ENCODE measurements around the gene TFDP2.
A peak's percentile ranks its signal among the peaks of the same experiment; 100 is the strongest.
"Not testable (repeated sequence)": the region's sequence is repeated elsewhere in the genome, so short reads cannot be mapped to it uniquely, and the experiment has no call there.

Gene TFDP2

DNA sequence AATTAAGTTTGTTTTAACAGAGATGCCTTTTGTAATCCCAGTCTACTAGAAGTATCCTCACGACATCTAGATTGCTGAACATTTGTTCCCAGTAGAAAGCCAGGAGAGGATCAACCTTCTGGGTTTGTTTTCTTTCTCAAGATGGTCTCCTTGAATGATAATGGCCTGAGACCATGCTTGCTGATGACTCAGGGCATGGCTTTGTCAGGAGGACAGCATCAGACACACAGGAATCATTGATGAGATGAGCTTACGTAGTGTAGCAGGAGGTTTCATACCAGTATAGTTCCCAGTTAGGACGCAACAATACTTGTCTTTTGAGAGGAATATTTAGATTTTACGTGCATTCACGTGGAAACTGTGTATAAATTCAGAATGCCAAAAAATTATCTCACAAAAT is 234.3 kb downstream of the TFDP2 start:
- DNase-seq: no peak

DNA sequence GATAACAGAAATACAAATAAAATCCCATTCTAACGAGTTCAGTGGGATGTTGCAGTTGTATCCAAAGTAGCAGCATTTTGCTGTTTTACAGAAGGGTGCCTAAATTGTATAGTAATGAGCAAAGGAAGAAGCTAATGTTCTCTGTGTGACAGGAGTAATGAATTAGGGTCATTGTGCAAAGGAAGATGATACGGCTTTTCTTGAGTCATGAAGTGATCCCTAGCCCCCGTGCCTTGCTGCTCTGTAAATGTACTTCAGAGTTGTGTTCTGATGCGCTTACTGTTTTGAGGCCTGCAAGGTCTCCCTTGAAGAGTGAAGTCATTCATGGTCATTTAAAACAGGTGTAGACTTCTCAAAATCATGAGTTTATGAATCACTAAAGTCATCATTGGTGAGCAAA is 235.0 kb downstream of the TFDP2 start:
- DNase-seq: no peak

DNA sequence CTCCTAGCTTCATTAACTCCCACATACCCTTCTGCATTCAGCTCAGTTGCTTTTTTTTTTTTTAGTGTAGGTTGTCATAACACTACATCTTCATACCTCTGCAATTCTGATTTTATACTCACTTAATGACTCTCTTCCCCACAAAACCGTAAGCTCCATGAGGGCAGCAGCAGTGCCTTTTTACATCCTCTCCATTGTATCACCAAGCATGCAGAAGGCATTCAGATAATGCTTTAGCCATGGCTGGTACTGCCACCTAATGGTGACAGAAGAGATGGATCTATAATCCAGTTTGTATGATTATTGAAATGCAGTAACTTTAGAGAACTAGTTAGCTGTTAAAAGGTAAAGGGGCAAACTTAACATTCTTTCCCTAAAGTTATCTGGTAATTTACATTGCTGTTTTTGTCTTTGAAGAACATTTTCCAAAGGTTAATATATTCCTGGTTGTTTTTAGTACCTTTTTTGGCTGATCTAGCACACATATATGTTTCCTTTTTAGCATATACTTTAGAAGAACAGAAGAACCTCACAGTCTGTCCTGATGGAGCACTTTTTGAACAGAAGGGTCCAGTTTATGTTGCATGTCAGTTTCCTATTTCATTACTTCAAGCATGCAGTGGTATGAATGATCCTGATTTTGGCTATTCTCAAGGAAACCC is 236.1 kb downstream of the TFDP2 start:
- peak; percentile 66 for DNase-seq

DNA sequence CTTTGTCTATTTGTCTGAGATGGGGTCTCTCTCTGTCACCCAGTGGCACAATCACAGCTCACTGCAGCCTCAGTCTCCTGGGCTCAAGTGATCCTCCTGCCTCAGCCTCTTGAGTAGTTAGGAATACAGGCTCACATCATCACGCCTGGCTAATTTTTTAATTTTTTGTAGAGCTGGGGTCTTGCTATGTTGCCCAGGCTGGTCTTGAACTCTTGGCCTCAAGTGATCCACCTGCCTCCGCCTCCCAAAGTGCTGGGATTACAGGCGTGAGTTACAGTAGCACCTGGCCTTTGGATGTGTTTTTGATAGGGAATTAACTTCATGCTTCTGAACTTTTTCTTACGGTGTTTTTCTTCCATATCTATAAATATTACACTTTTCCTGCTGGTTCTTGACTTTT is 239.4 kb downstream of the TFDP2 start:
- DNase-seq: not testable (repeated sequence)

DNA sequence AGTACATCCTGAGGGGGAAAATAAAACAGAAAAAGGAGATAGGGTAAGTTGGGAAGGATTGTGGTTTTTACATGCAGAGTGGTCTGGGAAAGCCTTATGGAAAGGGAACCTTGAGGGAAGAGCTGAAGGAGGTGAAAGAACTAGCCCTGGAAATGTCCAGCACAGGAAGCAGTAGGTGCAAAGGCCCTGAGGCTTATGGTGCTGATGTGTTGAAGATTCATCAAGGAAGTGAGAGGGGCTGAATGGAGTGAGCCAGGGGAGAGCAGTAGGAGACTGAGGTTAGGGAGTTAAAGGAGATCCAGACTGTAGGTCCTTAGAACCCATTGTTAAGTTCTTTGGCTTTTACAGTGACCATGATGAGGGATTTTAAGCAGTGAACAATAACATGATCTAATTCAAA is 239.9 kb downstream of the TFDP2 start:
- DNase-seq: no peak

DNA sequence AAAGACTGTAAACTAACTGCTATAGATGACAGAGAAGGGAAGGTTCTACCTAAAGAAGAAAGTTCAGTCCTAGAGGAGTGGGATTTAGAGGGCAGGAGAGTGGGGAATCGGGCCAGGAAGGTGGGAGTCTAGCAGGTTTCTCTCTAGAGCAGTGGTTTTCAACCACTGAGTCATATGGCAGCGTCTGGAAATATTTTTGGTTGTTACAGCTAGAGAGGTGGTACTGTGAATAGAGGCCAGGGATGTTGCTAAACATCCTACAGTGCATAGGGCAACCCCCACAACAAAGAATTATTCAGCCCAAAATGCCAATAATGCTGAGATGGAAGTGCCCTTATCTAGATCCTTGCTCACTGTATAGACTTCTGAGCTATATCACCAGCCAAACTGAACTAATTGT is 244.2 kb downstream of the TFDP2 start:
- DNase-seq: no peak

DNA sequence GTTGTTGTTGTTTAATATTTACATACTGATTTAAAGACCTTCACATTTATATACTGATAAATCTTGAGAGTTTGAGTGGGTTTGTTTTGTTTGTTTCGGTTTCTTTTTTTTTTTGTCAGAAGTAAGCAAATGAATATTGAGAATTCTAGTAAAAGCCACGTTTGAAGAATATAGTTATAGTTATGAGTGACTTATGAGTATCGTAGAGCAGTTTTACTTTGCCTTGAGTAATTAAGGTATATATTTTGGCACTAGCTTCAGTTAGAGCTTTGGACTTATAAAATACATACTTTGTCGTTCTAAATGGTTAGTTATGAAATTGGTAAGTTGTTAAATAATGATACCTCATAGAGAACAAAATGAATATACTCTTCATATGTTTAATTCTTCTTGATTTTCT is 245.1 kb downstream of the TFDP2 start:
- no peak for DNase-seq

DNA sequence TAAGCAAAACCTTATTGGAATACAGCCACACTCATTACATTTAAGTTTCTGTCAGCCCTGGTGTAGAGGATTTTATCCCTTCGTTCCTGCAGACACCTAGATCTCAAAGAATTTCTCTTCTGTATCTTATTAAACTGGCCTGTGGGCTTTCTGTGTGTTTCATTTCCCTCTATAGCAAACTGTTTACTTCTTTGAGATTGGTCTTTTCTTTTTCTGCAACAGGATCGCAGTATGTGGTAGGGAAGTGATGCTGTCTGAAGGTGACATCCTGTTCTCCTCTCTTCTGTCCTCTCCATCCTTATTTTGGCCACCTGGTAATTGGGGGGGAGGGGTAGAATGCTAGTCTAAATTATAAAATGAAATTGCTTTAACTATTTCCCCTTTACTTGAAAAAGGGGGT is 247.4 kb downstream of the TFDP2 start:
- DNase-seq: no peak

DNA sequence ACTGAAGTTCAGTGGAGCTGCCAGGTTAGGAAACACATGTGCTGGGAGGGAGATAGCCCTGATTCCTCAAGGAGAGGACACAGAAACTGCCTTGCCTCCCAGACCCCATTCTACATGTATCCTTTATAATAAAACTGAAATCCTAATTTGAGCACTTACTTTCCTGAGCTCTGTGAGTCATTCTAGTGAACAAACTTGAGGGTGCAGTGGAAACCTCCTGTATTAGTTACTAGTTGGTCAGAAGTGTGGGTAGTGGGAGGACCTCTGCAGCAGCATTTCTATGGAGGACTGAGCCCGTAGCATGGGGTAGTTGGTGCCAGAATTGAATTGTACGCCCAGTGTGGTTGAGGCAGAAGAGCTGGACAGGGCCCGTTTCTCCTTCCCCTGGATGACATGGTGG is 249.0 kb downstream of the TFDP2 start:
- DNase-seq: no peak

DNA sequence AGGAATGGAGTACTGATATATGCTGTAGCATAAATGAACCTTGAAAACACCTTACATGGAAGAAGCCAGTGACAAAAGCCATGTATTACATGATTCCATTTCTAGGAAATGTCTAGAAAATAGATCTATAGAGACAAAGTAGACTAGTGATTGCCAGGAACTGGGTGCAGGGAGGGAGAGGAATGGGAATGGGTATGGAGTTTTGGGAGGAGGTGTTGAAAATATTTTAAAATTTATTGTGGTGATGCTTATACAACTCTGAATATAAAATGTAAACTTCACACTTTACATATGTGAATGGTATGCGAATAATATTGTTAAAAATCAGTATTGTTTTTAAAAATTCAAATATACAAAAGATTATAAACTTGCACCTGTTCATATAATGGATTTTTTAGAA is 250.4 kb downstream of the TFDP2 start:
- no peak for DNase-seq

DNA sequence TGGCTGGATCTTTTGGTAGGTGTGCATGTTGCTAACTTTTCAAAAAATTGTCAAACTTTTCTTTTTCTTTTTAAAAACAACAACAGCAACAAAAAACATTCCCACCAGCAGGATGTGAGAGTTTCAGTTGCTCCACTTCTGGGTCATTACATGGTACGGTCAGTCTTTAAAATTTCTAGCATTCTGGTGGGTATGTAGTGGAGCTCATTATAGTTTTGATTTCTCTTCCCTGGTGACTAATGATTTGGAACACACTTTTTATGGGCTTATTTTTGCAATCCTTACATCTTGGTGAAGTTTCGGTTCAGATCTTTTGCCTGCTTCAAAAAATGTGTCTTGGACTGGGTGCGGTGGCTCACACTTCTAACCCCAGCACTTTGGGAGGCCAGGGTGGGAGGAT is 253.6 kb downstream of the TFDP2 start:
- DNase-seq: no peak

DNA sequence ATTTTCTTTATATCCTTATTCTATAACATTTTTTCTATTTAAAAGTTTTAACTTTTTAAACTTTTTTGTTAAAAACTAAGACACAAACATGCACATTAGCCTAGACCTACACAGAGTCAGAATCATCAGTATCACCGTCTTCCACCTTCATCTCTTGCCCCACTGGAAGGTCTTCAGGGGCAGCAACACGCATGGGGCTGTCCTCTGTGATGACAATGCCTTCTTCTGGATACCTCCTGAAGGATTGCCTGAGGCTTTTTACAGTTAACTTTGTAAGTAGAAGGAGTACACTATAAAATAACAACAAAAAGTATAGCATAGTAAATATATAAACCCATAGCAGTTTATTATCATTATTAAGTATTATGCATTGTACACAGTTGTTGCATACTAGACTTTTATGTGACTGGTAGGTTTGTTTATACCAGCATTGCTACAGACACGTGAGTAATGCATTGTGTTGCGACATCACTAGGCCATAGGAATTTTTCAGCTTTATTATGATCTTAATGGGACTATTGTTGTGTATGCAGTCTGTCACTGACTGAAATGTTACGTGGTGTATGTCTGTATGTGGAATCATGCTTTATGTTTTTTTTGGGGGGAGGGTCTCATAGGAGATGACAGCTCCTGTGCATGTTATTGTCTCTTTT is 254.7 kb downstream of the TFDP2 start:
- DNase-seq: no peak
